GM21367 (cell line): ENCODE measurements around the gene TOMM6.

Experiments
- ATAC-seq: cut with Tn5 transposase; IDR thresholded peaks from one replicate; pipeline ENCODE4 v1.9.1; 2021; ENCODE audit not compliant: unreplicated experiment

The TOMM6 gene

GRCh38 chr6:41818271-41819054, 31.0 kb downstream of the TOMM6 start:
- no peak for ATAC-seq

- ATAC-seq, result no peak
Observed at GRCh38 chr6:41821266-41821665, 33.8 kb downstream of the TOMM6 start.

DNA sequence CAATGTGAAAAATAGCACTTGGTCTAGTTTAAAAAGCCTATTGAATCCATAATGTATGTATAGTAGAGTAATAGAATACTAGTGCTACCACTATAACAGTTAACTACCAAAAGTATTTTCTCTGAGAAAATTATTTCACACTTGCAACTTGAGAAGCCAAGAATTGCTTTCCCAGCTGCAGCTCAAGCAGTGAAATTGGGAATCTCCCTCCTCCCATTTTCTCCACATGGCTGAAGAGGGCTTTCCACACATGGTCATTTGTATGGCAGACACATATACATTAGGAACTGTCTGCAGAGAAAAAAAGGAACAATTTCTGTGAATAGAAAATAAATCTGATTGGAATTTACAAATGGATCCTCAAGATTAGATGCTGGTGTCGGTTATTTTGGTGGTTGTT, 34.5 kb downstream of the TOMM6 start:
- no peak for ATAC-seq

DNA sequence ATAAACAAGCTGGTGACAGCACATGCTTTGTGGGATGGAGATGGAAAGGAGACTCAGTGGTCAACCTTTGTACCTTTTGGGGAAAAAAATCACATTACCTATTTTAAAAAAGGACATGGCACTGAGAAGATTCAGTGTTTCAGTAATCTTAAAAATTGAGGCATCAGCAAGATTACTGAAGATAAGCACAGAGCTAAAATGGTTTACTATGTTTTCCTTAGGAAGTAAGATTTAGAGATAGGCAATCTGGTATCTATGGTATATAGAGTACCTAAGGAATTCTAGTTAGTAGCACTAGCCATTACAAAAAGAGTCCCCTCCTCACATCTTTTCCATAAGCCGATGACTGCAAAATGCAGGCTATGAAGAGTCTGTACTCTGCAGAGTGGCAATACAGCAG, 35.7 kb downstream of the TOMM6 start:
- no peak for ATAC-seq

- no peak for ATAC-seq
Observed at GRCh38 chr6:41824571-41825569, 37.4 kb downstream of the TOMM6 start.

- ATAC-seq, result no peak
Observed at GRCh38 chr6:41826343-41827022, 39.0 kb downstream of the TOMM6 start.

GRCh38 chr6:41832263-41832662, 44.8 kb downstream of the TOMM6 start:
- ATAC-seq, result no peak

DNA sequence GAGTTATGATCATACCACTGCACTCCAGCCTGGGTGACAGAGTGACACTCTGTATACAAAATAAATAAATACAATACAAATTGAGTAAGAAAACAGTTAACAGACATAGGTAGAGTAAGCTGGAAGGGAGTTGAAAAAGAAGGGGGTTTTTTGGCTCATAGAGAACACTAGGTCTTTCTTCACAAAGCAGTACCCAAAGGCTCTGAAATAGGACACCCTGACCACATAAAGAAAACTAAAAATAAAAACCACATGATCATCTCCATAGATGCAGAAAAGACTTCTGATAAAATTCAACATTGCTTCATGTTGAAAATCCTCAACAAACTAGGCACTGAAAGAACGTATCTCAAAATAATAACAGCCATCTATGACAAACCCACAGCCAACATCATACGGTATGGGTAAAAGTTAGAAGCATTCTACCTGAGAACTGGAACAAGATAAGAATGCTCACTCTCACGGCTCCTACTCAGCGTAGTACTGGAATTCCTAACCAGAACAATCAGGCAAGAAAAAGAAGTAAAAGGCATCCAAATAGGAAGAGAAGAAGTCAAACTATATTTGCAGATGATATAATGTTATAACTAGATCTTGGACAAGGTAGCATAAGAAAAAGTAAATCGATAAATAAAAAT, 48.6 kb downstream of the TOMM6 start:
- no peak for ATAC-seq

DNA sequence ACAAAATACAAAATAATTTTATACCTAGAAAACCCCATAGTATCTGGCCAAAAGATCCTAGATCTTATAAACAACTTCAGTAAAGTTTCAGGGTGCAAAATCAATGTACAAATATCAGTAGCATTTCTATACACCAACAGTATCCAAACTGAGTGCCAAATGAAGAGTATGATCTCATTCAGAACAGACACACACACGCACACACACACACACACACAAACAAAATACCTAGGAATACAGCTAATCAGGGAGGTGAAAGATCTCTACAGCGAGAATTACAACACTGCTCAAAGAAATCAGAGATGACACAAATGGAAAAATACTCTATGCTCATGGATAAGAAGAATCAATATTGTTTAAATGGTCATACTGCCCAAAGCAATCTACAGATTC, 49.2 kb downstream of the TOMM6 start:
- no peak for ATAC-seq
